GM12892 (cell line): ENCODE results near the gene DGCR8.

Source experiments
- POLR2AphosphoS5 ChIP-seq: IDR thresholded peaks from 2 replicates; pipeline ENCODE4 v1.6.1; 2011; ENCODE audit warnings: low read depth, low read length, control low read depth
- TAF1 ChIP-seq: IDR thresholded peaks from 2 replicates; pipeline ENCODE4 v1.6.1; 2011; ENCODE audit warnings: low read depth, mild to moderate bottlenecking, control low read depth, low read length, borderline replicate concordance

GRCh38 chr22:20043057-20043996 is 36.7 kb upstream of the DGCR8 start:
- TF ChIP-seq TAF1 (no peak), POLR2AphosphoS5 (no peak)
